A673 (cell line): ENCODE results near the gene ST3GAL2.

ENCODE experiments used
- EZH2 ChIP-seq: fragments of 200-600 bp; sonication (generic); IDR thresholded peaks from 2 replicates; pipeline ENCODE4 v1.6.1; 2017; ENCODE audit warnings: borderline replicate concordance, low read depth, mild to moderate bottlenecking, mixed read lengths, antibody characterized with exemption, low read length; ENCODE audit not compliant: poor library complexity, severe bottlenecking
- TF ChIP-seq, protein P1 (sequence below): fragments of 300-800, 200-600 bp; sonication (generic); conservative IDR thresholded peaks from 2 replicates; pipeline ENCODE4 v1.5.1; 2017; ENCODE audit warnings: low read depth, mild to moderate bottlenecking, antibody characterized with exemption, low read length, moderate library complexity, mixed read lengths

DNA sequence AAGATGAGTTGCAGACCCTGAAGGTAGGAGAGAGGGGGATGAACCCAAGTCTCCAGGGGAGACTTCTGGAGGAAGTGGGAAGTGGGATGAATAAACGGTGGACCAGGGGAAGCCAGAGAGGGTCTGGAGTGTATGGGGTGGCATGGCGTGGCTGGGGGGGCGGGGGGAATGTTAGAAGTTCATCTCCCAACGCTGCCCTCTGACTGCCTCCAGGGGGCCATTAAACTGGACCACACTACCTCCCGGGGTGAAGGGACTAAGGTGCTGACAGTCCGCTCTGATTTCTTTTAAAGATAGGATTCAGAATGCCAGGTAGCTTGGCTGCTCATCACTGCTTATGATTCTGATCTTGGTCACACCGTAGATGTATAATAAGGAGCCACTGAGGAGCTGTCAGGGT, 21.2 kb downstream of the ST3GAL2 start:
- TF ChIP-seq, protein P1, sequence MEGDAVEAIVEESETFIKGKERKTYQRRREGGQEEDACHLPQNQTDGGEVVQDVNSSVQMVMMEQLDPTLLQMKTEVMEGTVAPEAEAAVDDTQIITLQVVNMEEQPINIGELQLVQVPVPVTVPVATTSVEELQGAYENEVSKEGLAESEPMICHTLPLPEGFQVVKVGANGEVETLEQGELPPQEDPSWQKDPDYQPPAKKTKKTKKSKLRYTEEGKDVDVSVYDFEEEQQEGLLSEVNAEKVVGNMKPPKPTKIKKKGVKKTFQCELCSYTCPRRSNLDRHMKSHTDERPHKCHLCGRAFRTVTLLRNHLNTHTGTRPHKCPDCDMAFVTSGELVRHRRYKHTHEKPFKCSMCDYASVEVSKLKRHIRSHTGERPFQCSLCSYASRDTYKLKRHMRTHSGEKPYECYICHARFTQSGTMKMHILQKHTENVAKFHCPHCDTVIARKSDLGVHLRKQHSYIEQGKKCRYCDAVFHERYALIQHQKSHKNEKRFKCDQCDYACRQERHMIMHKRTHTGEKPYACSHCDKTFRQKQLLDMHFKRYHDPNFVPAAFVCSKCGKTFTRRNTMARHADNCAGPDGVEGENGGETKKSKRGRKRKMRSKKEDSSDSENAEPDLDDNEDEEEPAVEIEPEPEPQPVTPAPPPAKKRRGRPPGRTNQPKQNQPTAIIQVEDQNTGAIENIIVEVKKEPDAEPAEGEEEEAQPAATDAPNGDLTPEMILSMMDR = no peak
- TF ChIP-seq EZH2 = no peak
